Stimulated activated CD4-positive, alpha-beta T cell treated with anti-CD3 and anti-CD28 coated beads, Interleukin-1b, Interleukin-23, amount 100 ng/mL, for 1 hour (primary cell): ENCODE results near the gene WNT3A.

Experiments
- DNase-seq, 2 donors: peaks; one replicate each; pipeline ENCODE4 v3.0.0-alpha.2; 2020; ENCODE audit warnings: low read depth in 2 of 2

The WNT3A gene

GRCh38 chr1:227999056-227999930, 7.5 kb upstream of the WNT3A start:
- peak; percentile 34 to 36 for DNase-seq

GRCh38 chr1:228000416-228000815, 6.4 kb upstream of the WNT3A start:
- DNase-seq: no peak

GRCh38 chr1:228000836-228001563, 5.8 kb upstream of the WNT3A start:
- no peak for DNase-seq

GRCh38 chr1:228001738-228002535, 4.9 kb upstream of the WNT3A start:
- DNase-seq: no peak

- no peak for DNase-seq
These were observed 4.0 kb upstream of the WNT3A start for GRCh38 chr1:228002792-228003191.

GRCh38 chr1:228003461-228004330, 3.1 kb upstream of the WNT3A start:
- DNase-seq: no peak

GRCh38 chr1:228004331-228004855, 2.4 kb upstream of the WNT3A start:
- DNase-seq: no peak

- DNase-seq: no peak
These were observed 1.8 kb upstream of the WNT3A start for GRCh38 chr1:228004856-228005462.

GRCh38 chr1:228005511-228006033, 1.2 kb upstream of the WNT3A start:
- DNase-seq: no peak

- DNase-seq: no peak
These were observed 588 bp upstream of the WNT3A start for GRCh38 chr1:228006034-228006785.

- no peak for DNase-seq
These were observed 427 bp downstream of the WNT3A start for GRCh38 chr1:228007049-228007800.

GRCh38 chr1:228007801-228008341, 1.1 kb downstream of the WNT3A start:
- DNase-seq: no peak

- DNase-seq: no peak
These were observed 1.8 kb downstream of the WNT3A start for GRCh38 chr1:228008391-228009115.

- no peak for DNase-seq
These were observed 2.5 kb downstream of the WNT3A start for GRCh38 chr1:228009116-228009827.

- DNase-seq: no peak
These were observed 3.3 kb downstream of the WNT3A start for GRCh38 chr1:228009828-228010775.

GRCh38 chr1:228010921-228011320, 4.1 kb downstream of the WNT3A start:
- no peak for DNase-seq
